Muscle layer of colon (tissue), 2 donors: ENCODE measurements around the gene MIPOL1.
"Not testable (repeated sequence)": the region's sequence is repeated elsewhere in the genome, so short reads cannot be mapped to it uniquely, and the experiment has no call there.

ENCODE experiments used
- H3K27ac ChIP-seq: one replicate; pipeline ENCODE4 v1.7.0; 2013; ENCODE audit warnings: low read depth, mild to moderate bottlenecking, low read length, moderate library complexity
- H3K27me3 ChIP-seq, 2 donors: one replicate each; pipeline ENCODE4 v1.7.0; 2013; ENCODE audit warnings: low read length in 2 of 2, mild to moderate bottlenecking in 2 of 2; ENCODE audit not compliant: insufficient read depth in 2 of 2, control insufficient read depth in 1 of 2
- H3K36me3 ChIP-seq: one replicate; pipeline ENCODE4 v1.7.0; 2013; ENCODE audit warnings: mild to moderate bottlenecking, low read length; ENCODE audit not compliant: insufficient read depth
- H3K4me1 ChIP-seq: one replicate; pipeline ENCODE4 v1.7.0; 2013; ENCODE audit warnings: mild to moderate bottlenecking, low read length; ENCODE audit not compliant: insufficient read depth
- H3K4me3 ChIP-seq, 2 donors: one replicate each; pipeline ENCODE4 v1.7.0; 2013; ENCODE audit warnings: low read length in 2 of 2, low read depth in 1 of 2, mild to moderate bottlenecking in 1 of 2, moderate library complexity in 1 of 2
- H3K9ac ChIP-seq: one replicate; pipeline ENCODE4 v1.7.0; 2013; ENCODE audit warnings: low read length
- H3K9me3 ChIP-seq: one replicate; pipeline ENCODE4 v1.7.0; 2013; ENCODE audit warnings: mild to moderate bottlenecking, low read length
- donor health status: abdominal sarcoma.
- donor health status: Adenocarcinoma of cecum.

Gene MIPOL1

GRCh38 chr14:37209617-37210016, 11.9 kb downstream of the MIPOL1 start:
- H3K36me3 ChIP-seq, H3K27ac ChIP-seq, H3K9ac ChIP-seq, H3K4me1 ChIP-seq, H3K4me3 ChIP-seq, H3K27me3 ChIP-seq, H3K9me3 ChIP-seq: not testable (repeated sequence)

DNA sequence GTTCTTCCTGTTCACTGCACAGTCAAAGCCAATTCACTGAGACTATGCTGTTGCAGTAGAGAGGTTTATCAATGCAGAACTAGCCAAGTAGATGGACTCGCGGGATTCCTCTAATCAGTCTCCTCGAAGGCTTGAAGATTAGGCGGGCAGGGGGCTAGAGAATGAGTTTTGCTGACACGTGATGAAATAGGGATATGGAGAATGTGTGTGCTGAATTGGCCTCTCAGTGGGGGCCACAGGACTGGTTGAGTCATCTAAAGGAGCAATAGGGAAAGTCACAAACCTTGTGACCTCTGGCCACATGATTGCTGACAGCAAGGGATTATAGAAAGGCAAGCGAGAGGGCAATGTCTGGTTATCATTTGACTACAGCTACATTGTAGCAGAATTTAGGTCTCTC, 12.7 kb downstream of the MIPOL1 start:
- Histone ChIP-seq H3K27ac (no peak overlapping the region), H3K9ac (no peak overlapping the region), H3K36me3 (no peaks in the 10 kb centered on the region), H3K27me3 (no peaks in the 10 kb centered on the region), H3K4me3 (no peak overlapping the region), H3K9me3 (no peaks in the 10 kb centered on the region), H3K4me1 (no peaks in the 10 kb centered on the region)

DNA sequence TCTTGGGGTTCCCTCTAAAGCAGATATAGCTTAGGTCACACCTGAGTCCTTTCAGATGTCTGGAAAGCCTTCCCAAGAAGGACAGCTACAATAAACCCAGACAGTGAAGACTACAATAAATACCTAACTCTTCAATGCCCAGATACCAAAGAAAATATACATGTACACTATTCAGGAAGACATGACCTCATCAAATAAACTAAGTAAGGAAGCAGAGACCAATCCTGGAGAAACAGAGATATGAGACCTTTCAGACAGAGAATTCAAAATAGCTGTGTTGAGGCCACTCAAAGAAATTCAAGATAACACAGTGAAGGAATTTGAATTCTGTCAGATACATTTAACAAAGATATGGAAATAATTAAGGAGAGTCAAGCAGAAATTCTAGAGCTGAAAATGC, 15.3 kb downstream of the MIPOL1 start:
- Histone ChIP-seq H3K4me3 (no peak overlapping the region), H3K9ac (no peak overlapping the region), H3K36me3 (no peaks in the 10 kb centered on the region), H3K27ac (no peak overlapping the region), H3K27me3 (no peaks in the 10 kb centered on the region), H3K9me3 (no peaks in the 10 kb centered on the region), H3K4me1 (no peaks in the 10 kb centered on the region)

GRCh38 chr14:37215345-37215744, 17.6 kb downstream of the MIPOL1 start:
- Histone ChIP-seq H3K9me3 (no peaks in the 10 kb centered on the region), H3K9ac (no peak overlapping the region), H3K4me3 (no peak overlapping the region), H3K36me3 (no peaks in the 10 kb centered on the region), H3K27me3 (no peaks in the 10 kb centered on the region), H3K4me1 (no peaks in the 10 kb centered on the region), H3K27ac (no peak overlapping the region)

DNA sequence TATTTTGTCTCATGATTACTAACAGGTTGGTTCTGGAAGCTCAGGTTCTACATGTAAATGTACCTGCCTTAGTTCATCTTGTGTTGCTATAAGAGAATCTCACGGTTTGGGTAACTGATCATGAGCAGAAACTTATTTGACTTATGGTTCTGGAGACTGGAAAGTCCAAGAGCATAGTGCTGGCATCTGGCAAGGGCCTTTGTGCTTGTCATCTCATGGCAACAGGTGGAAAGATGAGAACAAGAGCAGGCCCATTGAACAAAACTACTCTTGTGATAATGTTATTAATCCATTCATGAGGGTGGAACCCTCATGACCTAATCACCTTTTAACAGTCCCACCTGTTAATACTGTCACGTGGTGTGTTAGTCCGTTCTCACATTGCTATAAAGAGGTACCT, 23.3 kb downstream of the MIPOL1 start:
- H3K27ac ChIP-seq, result no peak overlapping the region
- no peaks in the 10 kb centered on the region for H3K36me3 ChIP-seq
- H3K9ac ChIP-seq, result no peak overlapping the region
- H3K4me1 ChIP-seq, result no peaks in the 10 kb centered on the region
- H3K4me3 ChIP-seq, result no peak overlapping the region
- H3K9me3 ChIP-seq, result no peaks in the 10 kb centered on the region
- no peaks in the 10 kb centered on the region for H3K27me3 ChIP-seq

- H3K4me3 ChIP-seq, result no peak overlapping the region
- H3K4me1 ChIP-seq, result no peaks in the 10 kb centered on the region
- H3K27me3 ChIP-seq, result no peaks in the 10 kb centered on the region
- no peaks in the 10 kb centered on the region for H3K9me3 ChIP-seq
- no peaks in the 10 kb centered on the region for H3K36me3 ChIP-seq
- H3K9ac ChIP-seq, result no peak overlapping the region
- H3K27ac ChIP-seq, result no peak overlapping the region
Observed at GRCh38 chr14:37223947-37224474, 26.3 kb downstream of the MIPOL1 start.

- H3K27ac ChIP-seq, H3K4me1 ChIP-seq, H3K9me3 ChIP-seq, H3K27me3 ChIP-seq, H3K9ac ChIP-seq, H3K36me3 ChIP-seq, H3K4me3 ChIP-seq: not testable (repeated sequence)
Observed at GRCh38 chr14:37225668-37226067, 27.9 kb downstream of the MIPOL1 start.

- no peaks in the 10 kb centered on the region for H3K36me3 ChIP-seq
- no peaks in the 10 kb centered on the region for H3K9me3 ChIP-seq
- H3K4me1 ChIP-seq, result no peaks in the 10 kb centered on the region
- H3K27me3 ChIP-seq, result no peaks in the 10 kb centered on the region
- no peak overlapping the region for H3K9ac ChIP-seq
- H3K27ac ChIP-seq, result no peak overlapping the region
- no peak overlapping the region for H3K4me3 ChIP-seq
Observed at GRCh38 chr14:37230551-37231194, 32.9 kb downstream of the MIPOL1 start.

DNA sequence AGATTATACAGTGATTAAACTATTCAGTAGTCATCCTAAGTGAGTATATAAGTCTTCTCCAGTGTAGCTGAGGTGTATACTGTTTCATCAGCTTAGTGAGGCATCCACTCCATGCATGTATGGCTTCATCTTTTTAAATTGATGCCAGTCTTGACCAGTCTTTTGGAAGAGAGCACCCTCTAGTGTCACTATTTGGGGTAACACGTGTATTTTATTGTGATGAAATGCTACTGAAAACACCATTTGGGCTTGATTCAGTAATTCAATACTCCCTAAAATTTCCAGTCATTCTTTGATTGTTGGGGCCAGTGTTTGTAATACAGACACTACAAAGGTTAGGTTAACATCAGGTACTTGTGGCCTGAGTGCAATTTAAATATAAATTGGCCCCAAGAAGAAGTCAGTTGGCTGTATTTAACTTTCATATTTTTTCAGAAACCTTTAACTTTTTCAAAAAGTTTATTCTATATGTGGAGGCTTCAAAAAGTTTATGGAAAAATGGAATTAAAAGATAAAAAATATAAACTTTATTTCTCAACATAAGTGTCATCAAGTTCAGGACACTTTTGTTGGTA, 35.3 kb downstream of the MIPOL1 start:
- Histone ChIP-seq H3K36me3 (no peaks in the 10 kb centered on the region), H3K9ac (no peak overlapping the region), H3K9me3 (no peaks in the 10 kb centered on the region), H3K27ac (no peak overlapping the region), H3K4me3 (no peak overlapping the region), H3K4me1 (no peaks in the 10 kb centered on the region), H3K27me3 (no peaks in the 10 kb centered on the region)

- Histone ChIP-seq H3K27ac (no peak overlapping the region), H3K4me3 (no peak overlapping the region), H3K4me1 (no peaks in the 10 kb centered on the region), H3K36me3 (no peaks in the 10 kb centered on the region), H3K9ac (no peak overlapping the region), H3K9me3 (no peaks in the 10 kb centered on the region), H3K27me3 (no peaks in the 10 kb centered on the region)
Observed at GRCh38 chr14:37234222-37234621, 36.5 kb downstream of the MIPOL1 start.

DNA sequence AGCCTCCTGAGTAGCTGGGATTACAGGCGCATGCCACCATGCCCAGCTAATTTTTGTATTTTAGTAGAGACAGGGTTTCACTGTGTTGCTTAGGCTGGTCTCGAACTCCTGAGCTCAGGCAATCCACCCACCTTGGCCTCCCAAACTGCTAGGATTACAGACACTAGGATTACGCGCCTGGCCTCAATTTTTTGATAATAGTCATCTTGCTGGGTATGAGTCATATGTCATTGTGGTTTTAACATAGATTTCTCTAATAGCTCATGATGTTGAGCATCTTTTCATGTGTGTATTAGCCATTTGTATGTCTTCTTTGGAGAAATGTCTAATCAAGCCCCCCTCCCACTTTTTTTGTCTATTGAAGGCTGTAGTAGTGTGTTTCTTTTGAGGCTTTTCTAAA, 38.3 kb downstream of the MIPOL1 start:
- H3K4me3 ChIP-seq, H3K4me1 ChIP-seq, H3K27me3 ChIP-seq, H3K36me3 ChIP-seq, H3K27ac ChIP-seq, H3K9ac ChIP-seq, H3K9me3 ChIP-seq: not testable (repeated sequence)

DNA sequence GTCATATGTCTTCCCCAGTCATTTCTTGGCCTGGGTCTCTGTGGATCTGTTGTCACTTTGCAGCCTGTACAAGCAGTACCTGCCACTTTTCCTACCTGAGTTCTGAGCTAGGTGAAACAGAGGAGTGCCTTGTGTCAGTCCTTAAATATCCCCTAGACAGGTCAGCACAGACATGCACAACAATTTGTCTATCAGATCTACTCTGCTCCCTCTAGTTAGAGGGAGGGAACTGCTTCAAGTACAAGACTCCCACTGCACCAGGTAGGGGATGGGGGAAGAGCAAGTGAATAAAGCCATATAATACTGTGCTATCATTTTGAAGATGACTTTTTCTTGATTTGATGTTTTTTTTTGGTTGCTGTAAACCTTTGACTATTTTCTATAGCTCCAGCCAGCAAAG, 39.4 kb downstream of the MIPOL1 start:
- H3K9me3 ChIP-seq, result no peaks in the 10 kb centered on the region
- H3K9ac ChIP-seq, result no peak overlapping the region
- H3K27ac ChIP-seq, result no peak overlapping the region
- H3K27me3 ChIP-seq, result no peaks in the 10 kb centered on the region
- no peaks in the 10 kb centered on the region for H3K36me3 ChIP-seq
- no peak overlapping the region for H3K4me3 ChIP-seq
- no peaks in the 10 kb centered on the region for H3K4me1 ChIP-seq
